Caco-2 (cell line): ENCODE data around the gene CIPC. TPM values are rescaled to one million over a fixed set of nuclear protein-coding genes. Genes with fewer than 3 reads are reported as not detected.
A peak's percentile ranks its signal among the peaks of the same experiment; 100 is the strongest.

Experiments used
- BruUV-seq: library from RNA; stranded (reverse); fragments of 400-500 nt; replicated peaks from 2 replicates; lab custom pipeline; 2021; lab: Mats Ljungman, UMichigan
- CTCF ChIA-PET: fragments of 300-600 bp; sonication (Branson Sonifier 250); formaldehyde crosslinking; loops from one replicate; lab custom pipeline; 2022; ENCODE audit warnings: antibody characterized with exemption; lab: Charles Lee
- POLR2A ChIA-PET: fragments of 300-600 bp; sonication (Branson Sonifier 250); formaldehyde crosslinking; loops from one replicate; lab custom pipeline; 2022; ENCODE audit warnings: antibody characterized with exemption; lab: Charles Lee
- DNase-seq, 2 experiments: peaks; one replicate each; pipeline versions ENCODE4 v3.0.0 to v3.0.0-alpha.2; 2020 to 2022
- H3K27me3 ChIP-seq: replicated peaks from 2 replicates; pipeline ENCODE4 v1.6.0; 2011; ENCODE audit warnings: low read length; ENCODE audit not compliant: control insufficient read depth, insufficient read depth
- H3K36me3 ChIP-seq: 2 replicates; pipeline ENCODE4 v1.5.1; 2011; ENCODE audit warnings: low read length; ENCODE audit not compliant: control insufficient read depth, insufficient read depth
- H3K4me1 ChIP-seq: fragments of 250-450 bp; sonication (Bioruptor Pico); 2 replicates; pipeline ENCODE4 v1.5.1; 2020; ENCODE audit warnings: mild to moderate bottlenecking
- H3K4me3 ChIP-seq: 2 replicates; pipeline ENCODE4 v1.5.1; 2011; ENCODE audit warnings: low read depth, mild to moderate bottlenecking, control low read depth, low read length
- H3K9me3 ChIP-seq: fragments of 250-450 bp; sonication (Bioruptor Pico); 2 replicates; pipeline ENCODE4 v1.5.1; 2020; ENCODE audit warnings: mild to moderate bottlenecking, moderate library complexity
- H3K27ac Mint-ChIP-seq: one replicate; pipeline ENCODE4 v1.8.0; 2022; ENCODE audit warnings: mixed read lengths; ENCODE audit not compliant: unreplicated experiment
- H3K27me3 Mint-ChIP-seq: one replicate; pipeline ENCODE4 v1.8.0; 2022; ENCODE audit warnings: mixed read lengths; ENCODE audit not compliant: insufficient read depth, unreplicated experiment
- H3K36me3 Mint-ChIP-seq: one replicate; pipeline ENCODE4 v1.8.0; 2022; ENCODE audit warnings: mild to moderate bottlenecking, mixed read lengths; ENCODE audit not compliant: insufficient read depth, unreplicated experiment
- H3K4me1 Mint-ChIP-seq: one replicate; pipeline ENCODE4 v1.8.0; 2022; ENCODE audit warnings: low read depth, mixed read lengths; ENCODE audit not compliant: unreplicated experiment
- H3K4me3 Mint-ChIP-seq: one replicate; pipeline ENCODE4 v1.8.0; 2022; ENCODE audit warnings: mild to moderate bottlenecking, moderate library complexity, mixed read lengths; ENCODE audit not compliant: unreplicated experiment
- H3K9me3 Mint-ChIP-seq: one replicate; pipeline ENCODE4 v1.8.0; 2022; ENCODE audit warnings: mixed read lengths; ENCODE audit not compliant: unreplicated experiment
- CTCF ChIP-seq, 2 experiments: fragments of 200-600 bp in 1 of 2; IDR thresholded peaks; 1 replicate in 1 of 2; 2 replicates in 1 of 2; pipeline versions ENCODE4 v1.5.1 to v1.8.0; 2011 to 2022; ENCODE audit warnings: antibody characterized with exemption in 1 of 2, control low read depth in 1 of 2, inconsistent platforms in 1 of 2, low read depth in 1 of 2, low read length in 1 of 2, mild to moderate bottlenecking in 1 of 2, moderate library complexity in 1 of 2; ENCODE audit not compliant: insufficient read depth in 1 of 2, severe bottlenecking in 1 of 2, unreplicated experiment in 1 of 2
- intact Hi-C: fragments of 100-400 bp; cut with micrococcal nuclease; formaldehyde crosslinking; loops from one replicate; pipeline ENCODE4 v1.10.0; 2022; ENCODE audit not compliant: unreplicated experiment
- total RNA-seq: library from RNA; stranded (reverse); gene quantifications from 2 replicates; pipeline ENCODE4 v1.2.3, GENCODE V29; 2022

Gene CIPC
- total RNA-seq, 1 experiment from 2014 or later, result 15.4 TPM

- Mint-ChIP-seq H3K4me1 (peaks cover 24% of the 10 kb centered on the region), H3K27me3 (no peaks in the 10 kb centered on the region), H3K27ac (peak overlapping the region; percentile 84), H3K9me3 (peaks cover 22% of the 10 kb centered on the region), H3K36me3 (peaks cover 18% of the 10 kb centered on the region), H3K4me3 (peak overlapping the region; percentile 35)
- TF ChIP-seq CTCF (IDR thresholded peaks at IDR 0.05; ENCODE audit: insufficient read depth in 1 of 2, low read depth in 1 of 2, low read length in 1 of 2, severe bottlenecking in 1 of 2, unreplicated experiment in 1 of 2), result no peak
- no TSS peak for BruUV-seq
- no peaks in the 10 kb centered on the region for H3K27me3 ChIP-seq
- peak; percentile 80 to 89 for DNase-seq
- POLR2A ChIA-PET, result no interaction called here
- CTCF ChIA-PET, result no interaction called here
- intact Hi-C loops, result loop anchor here (1.0 kb wide), 1 partner anchor 9 kb away; no protein-coding TSS in a partner anchor
- no peak overlapping the region for H3K4me3 ChIP-seq
- H3K9me3 ChIP-seq, result peaks cover 15% of the 10 kb centered on the region; the same call in 1 of the 2 replicates
- peaks cover 31% of the 10 kb centered on the region for H3K4me1 ChIP-seq
- no peaks in the 10 kb centered on the region for H3K36me3 ChIP-seq
Measured at GRCh38 chr14:77088219-77088618, 9.8 kb upstream of the CIPC start.

- peak overlapping the region; percentile 35 for H3K4me3 Mint-ChIP-seq
- no peak for DNase-seq
- BruUV-seq, result TSS peak; percentile 78
- no peaks in the 10 kb centered on the region for H3K36me3 ChIP-seq
- peaks cover 15% of the 10 kb centered on the region; the same call in 1 of the 2 replicates for H3K9me3 ChIP-seq
- H3K4me1 ChIP-seq, result peaks cover 31% of the 10 kb centered on the region
- ChIA-PET POLR2A (no interaction called here), CTCF (interaction anchor here (1.1 kb wide), 2 partner anchors 213 to 216 kb away, joined by 3 to 4 read pairs; no protein-coding TSS in a partner anchor)
- TF ChIP-seq CTCF (IDR thresholded peaks at IDR 0.05; ENCODE audit: insufficient read depth in 1 of 2, low read depth in 1 of 2, low read length in 1 of 2, severe bottlenecking in 1 of 2, unreplicated experiment in 1 of 2), result no peak
- H3K27ac Mint-ChIP-seq, result peak overlapping the region; percentile 84
- no peaks in the 10 kb centered on the region for H3K27me3 Mint-ChIP-seq
- H3K36me3 Mint-ChIP-seq, result peaks cover 18% of the 10 kb centered on the region
- no peaks in the 10 kb centered on the region for H3K27me3 ChIP-seq
- no peak overlapping the region for H3K4me3 ChIP-seq
- H3K4me1 Mint-ChIP-seq, result peaks cover 24% of the 10 kb centered on the region
- intact Hi-C loops, result loop anchor here (1.0 kb wide), 1 partner anchor 9 kb away; no protein-coding TSS in a partner anchor
- H3K9me3 Mint-ChIP-seq, result peaks cover 22% of the 10 kb centered on the region
Measured at GRCh38 chr14:77088645-77089044, 9.4 kb upstream of the CIPC start.

- POLR2A ChIA-PET, result no interaction called here
Measured at GRCh38 chr14:77091518-77091917, 6.5 kb upstream of the CIPC start.

More at GRCh38 chr14:77091518-77091917, 6.5 kb upstream of the CIPC start:
- peaks cover 18% of the 10 kb centered on the region for H3K36me3 Mint-ChIP-seq
- DNase-seq, result no peak
- Histone ChIP-seq H3K9me3 (peaks cover 15% of the 10 kb centered on the region; the same call in 1 of the 2 replicates), H3K4me3 (no peak overlapping the region), H3K36me3 (no peaks in the 10 kb centered on the region), H3K4me1 (peaks cover 20% of the 10 kb centered on the region), H3K27me3 (no peaks in the 10 kb centered on the region)
- no peak overlapping the region for H3K27ac Mint-ChIP-seq
- peaks cover 22% of the 10 kb centered on the region for H3K9me3 Mint-ChIP-seq
- no peaks in the 10 kb centered on the region for H3K27me3 Mint-ChIP-seq
- intact Hi-C loops, result no loop called here
- TF ChIP-seq CTCF (IDR thresholded peaks at IDR 0.05; ENCODE audit: insufficient read depth in 1 of 2, low read depth in 1 of 2, low read length in 1 of 2, severe bottlenecking in 1 of 2, unreplicated experiment in 1 of 2), result no peak
- peaks cover 14% of the 10 kb centered on the region for H3K4me1 Mint-ChIP-seq
- BruUV-seq, result no TSS peak
- H3K4me3 Mint-ChIP-seq, result no peak overlapping the region
- CTCF ChIA-PET, result no interaction called here
